Lower leg skin (tissue), 4 donors: ENCODE data around the gene ADAM19. TPM values are rescaled to one million over a fixed set of nuclear protein-coding genes. Genes with fewer than 3 reads are reported as not detected.

Source experiments
- DNase-seq, 2 donors: peaks; one replicate each; pipeline ENCODE4 v3.0.0-alpha.2; 2019; ENCODE audit warnings: low spot score in 2 of 2
- H3K4me3 ChIP-seq: fragments of 200-600 bp; sonication (generic); 2 replicates; pipeline ENCODE4 v1.5.1; 2017; ENCODE audit warnings: mild to moderate bottlenecking, low read depth; ENCODE audit not compliant: poor library complexity, severe bottlenecking
- CTCF ChIP-seq, 3 donors: fragments of 450-650 bp; IDR thresholded peaks; one replicate each; pipeline ENCODE4 v1.5.1; 2016; ENCODE audit warnings: antibody characterized with exemption in 3 of 3, mild to moderate bottlenecking in 3 of 3, moderate library complexity in 2 of 3
- POLR2A ChIP-seq, 2 donors: fragments of 450-650 bp; IDR thresholded peaks; one replicate each; pipeline ENCODE4 v1.6.1; 2016 to 2017; ENCODE audit warnings: antibody characterized with exemption in 2 of 2, mild to moderate bottlenecking in 1 of 2, moderate library complexity in 1 of 2
- WGBS, 2 donors: methylation state at CpG; one replicate each; pipeline ENCODE4 v1.1.5; 2018; 5-methylcytosine and 5-hydroxymethylcytosine counted together
- intact Hi-C: fragments of 100-400 bp; cut with DNase I; formaldehyde crosslinking; loops from one replicate; pipeline ENCODE4 v1.15.0; 2023; ENCODE audit warnings: low total_unique reads
- total RNA-seq, 4 donors: library from RNA; depleted of rRNA; stranded (reverse); fragments of >200 nt; gene quantifications; one replicate each; pipeline ENCODE4 v1.1.0, GENCODE V29; 2016

Gene ADAM19
- total RNA-seq, 4 donors from 2014 or later, result 0.68 to 1.7 (median 1.0) TPM

GRCh38 chr5:157449011-157449723 lies 126.4 kb downstream of the ADAM19 start:
- 30 to 35% methylated on average over 6 of the region's 6 CpGs for WGBS, 2 donors
- TF ChIP-seq POLR2A (IDR thresholded peaks at IDR 0.05), result no peak
- TF ChIP-seq CTCF (IDR thresholded peaks at IDR 0.05), result no peak
- intact Hi-C loops, result no loop called here
- no peak overlapping the region for H3K4me3 ChIP-seq
- DNase-seq, result peak; percentile 59 to 91

GRCh38 chr5:157447201-157447637 lies 128.4 kb downstream of the ADAM19 start:
- TF ChIP-seq CTCF (IDR thresholded peaks at IDR 0.05), result no peak
- no peak for TF ChIP-seq POLR2A (IDR thresholded peaks at IDR 0.05)
- intact Hi-C loops, result no loop called here
- H3K4me3 ChIP-seq, result no peak overlapping the region
- WGBS, 2 donors, result 56 to 58% methylated on average over 13 of the region's 13 CpGs
- peak in 1 of 2 donors; percentile 49 for DNase-seq

- DNase-seq, result no peak
- intact Hi-C loops, result no loop called here
- no peak for TF ChIP-seq POLR2A (IDR thresholded peaks at IDR 0.05)
- TF ChIP-seq CTCF (IDR thresholded peaks at IDR 0.05), result no peak
- no peak overlapping the region for H3K4me3 ChIP-seq
- 66 to 68% methylated on average over 9 of the region's 9 CpGs for WGBS, 2 donors
Observed at GRCh38 chr5:157446412-157446935, 129.1 kb downstream of the ADAM19 start.

- no peak for TF ChIP-seq CTCF (IDR thresholded peaks at IDR 0.05)
- TF ChIP-seq POLR2A (IDR thresholded peaks at IDR 0.05), result no peak
- intact Hi-C loops, result no loop called here
- H3K4me3 ChIP-seq, result no peak overlapping the region
- no peak for DNase-seq
- WGBS, 2 donors, result 65 to 71% methylated on average over 5 of the region's 5 CpGs
Observed at GRCh38 chr5:157445745-157446411, 129.7 kb downstream of the ADAM19 start.

GRCh38 chr5:157444224-157444623 lies 131.4 kb downstream of the ADAM19 start:
- WGBS, 2 donors, result 60% methylated on average over 4 of the region's 4 CpGs
- TF ChIP-seq POLR2A (IDR thresholded peaks at IDR 0.05) (no peak), CTCF (IDR thresholded peaks at IDR 0.05) (no peak)
- H3K4me3 ChIP-seq, result no peak overlapping the region
- intact Hi-C loops, result no loop called here
- no peak for DNase-seq
